ENCODE results near the gene PRPF6. TPM values are rescaled to one million over a fixed set of nuclear protein-coding genes. Genes with fewer than 3 reads are reported as not detected.

The PRPF6 gene
- total RNA-seq, 1 donor from 2014 or later = 52.6 TPM

DNA sequence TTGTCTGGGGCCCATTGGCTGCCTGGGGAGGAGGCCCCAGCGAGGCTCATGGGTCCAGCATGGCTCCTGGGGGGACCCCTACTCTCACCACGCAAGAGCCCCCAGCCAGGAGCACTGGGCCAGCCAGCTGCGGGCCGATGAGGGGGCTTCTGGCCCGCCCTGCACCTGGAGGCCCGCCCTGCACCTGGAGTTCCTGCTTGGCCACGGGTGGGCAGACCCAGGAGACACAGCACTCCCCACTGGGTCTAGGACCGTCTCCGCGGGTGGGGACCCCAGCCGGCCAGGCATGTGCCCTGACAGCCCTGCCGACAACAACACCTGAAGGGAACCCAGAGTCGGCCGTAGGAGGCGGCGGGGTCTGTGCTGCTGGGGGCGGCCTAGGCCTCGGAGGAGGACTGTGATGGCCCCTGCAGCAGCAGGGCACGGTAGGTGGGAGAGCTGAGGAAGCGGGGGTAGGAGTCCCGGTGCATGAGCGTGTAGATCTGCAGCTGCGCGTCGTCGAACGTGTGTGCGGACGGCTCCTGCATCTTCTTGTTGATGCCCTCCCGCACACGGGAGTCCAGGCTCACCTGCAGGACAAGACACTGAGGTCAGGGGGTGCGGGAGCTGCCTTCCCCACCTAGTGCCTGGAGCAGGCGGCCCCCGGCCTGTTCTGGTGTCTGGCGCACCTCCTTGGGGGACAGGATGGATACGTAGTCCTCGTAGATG is 92.7 kb downstream of the PRPF6 start:
- Histone ChIP-seq H3K4me1 (ENCODE audit: insufficient read depth, low read length) (peaks cover 2% of the 10 kb centered on the region), H3K9ac (ENCODE audit: low read length) (no peak overlapping the region), H3K36me3 (ENCODE audit: insufficient read depth, low read length) (no peaks in the 10 kb centered on the region), H3K4me2 (ENCODE audit: low read length) (no peak overlapping the region), H3K27ac (ENCODE audit: low read depth, low read length) (no peak overlapping the region), H3K9me3 (ENCODE audit: insufficient read depth, low read depth, low read length) (no peaks in the 10 kb centered on the region), H3K79me2 (ENCODE audit: insufficient read depth, low read length) (no peaks in the 10 kb centered on the region), H4K20me1 (ENCODE audit: insufficient read depth, low read length) (peaks cover 13% of the 10 kb centered on the region), H3K4me3 (ENCODE audit: insufficient read depth, low read depth, low read length) (no peak overlapping the region), H3K27me3 (ENCODE audit: insufficient read depth, low read length) (no peaks in the 10 kb centered on the region), H2AFZ (ENCODE audit: low read depth, low read length) (no peak overlapping the region)
- H3K4me3 Mint-ChIP-seq (ENCODE audit: unreplicated experiment) = no peak overlapping the region
- H3K36me3 Mint-ChIP-seq (ENCODE audit: low read depth, unreplicated experiment) = peaks cover 3% of the 10 kb centered on the region
- no peaks in the 10 kb centered on the region for H3K27me3 Mint-ChIP-seq (ENCODE audit: low read depth, unreplicated experiment)
- DNase-seq (ENCODE audit: low read depth) (no peak), FAIRE-seq (no peak)
- H3K27ac Mint-ChIP-seq (ENCODE audit: unreplicated experiment) = no peak overlapping the region
- no peaks in the 10 kb centered on the region for H3K4me1 Mint-ChIP-seq (ENCODE audit: low read depth, unreplicated experiment)
- H3K9me3 Mint-ChIP-seq (ENCODE audit: unreplicated experiment) = no peaks in the 10 kb centered on the region
- TF ChIP-seq, protein P1, sequence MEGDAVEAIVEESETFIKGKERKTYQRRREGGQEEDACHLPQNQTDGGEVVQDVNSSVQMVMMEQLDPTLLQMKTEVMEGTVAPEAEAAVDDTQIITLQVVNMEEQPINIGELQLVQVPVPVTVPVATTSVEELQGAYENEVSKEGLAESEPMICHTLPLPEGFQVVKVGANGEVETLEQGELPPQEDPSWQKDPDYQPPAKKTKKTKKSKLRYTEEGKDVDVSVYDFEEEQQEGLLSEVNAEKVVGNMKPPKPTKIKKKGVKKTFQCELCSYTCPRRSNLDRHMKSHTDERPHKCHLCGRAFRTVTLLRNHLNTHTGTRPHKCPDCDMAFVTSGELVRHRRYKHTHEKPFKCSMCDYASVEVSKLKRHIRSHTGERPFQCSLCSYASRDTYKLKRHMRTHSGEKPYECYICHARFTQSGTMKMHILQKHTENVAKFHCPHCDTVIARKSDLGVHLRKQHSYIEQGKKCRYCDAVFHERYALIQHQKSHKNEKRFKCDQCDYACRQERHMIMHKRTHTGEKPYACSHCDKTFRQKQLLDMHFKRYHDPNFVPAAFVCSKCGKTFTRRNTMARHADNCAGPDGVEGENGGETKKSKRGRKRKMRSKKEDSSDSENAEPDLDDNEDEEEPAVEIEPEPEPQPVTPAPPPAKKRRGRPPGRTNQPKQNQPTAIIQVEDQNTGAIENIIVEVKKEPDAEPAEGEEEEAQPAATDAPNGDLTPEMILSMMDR (IDR thresholded peaks at IDR 0.05; ENCODE audit: insufficient read depth, low read depth, low read length) = no peak
- no peak for TF ChIP-seq EZH2 (IDR thresholded peaks at IDR 0.05; ENCODE audit: insufficient read depth, low read length)

DNA sequence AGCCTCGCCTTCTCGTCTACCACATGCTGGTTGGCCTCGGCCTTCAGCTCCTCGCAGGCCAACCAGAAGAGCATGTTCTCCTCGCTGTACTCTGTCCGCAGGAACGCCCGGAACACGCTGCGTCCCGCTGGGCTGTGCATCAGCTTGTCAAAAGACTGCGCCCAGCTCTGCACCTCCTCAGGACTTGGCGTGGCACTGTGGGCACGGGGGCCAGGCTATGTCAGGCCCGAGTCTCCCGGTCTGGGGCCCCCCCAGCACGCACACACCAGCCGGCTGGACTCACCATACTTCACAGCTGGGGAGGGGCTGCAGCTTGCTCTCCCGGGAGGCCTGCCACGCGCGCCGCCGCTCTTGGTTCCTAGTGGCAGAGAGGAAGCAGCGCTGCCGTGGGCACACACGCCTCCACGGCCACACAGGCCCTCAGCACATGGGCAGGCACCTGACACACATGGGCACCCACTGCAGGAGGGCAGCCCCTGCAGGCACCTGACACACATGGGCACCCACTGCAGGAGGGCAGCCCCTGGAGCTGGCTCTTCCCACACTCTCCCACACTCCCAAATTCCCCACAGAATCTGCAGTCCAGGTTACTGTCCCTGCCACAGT is 93.4 kb downstream of the PRPF6 start:
- Histone ChIP-seq H3K79me2 (ENCODE audit: insufficient read depth, low read length) (no peaks in the 10 kb centered on the region), H3K36me3 (ENCODE audit: insufficient read depth, low read length) (no peaks in the 10 kb centered on the region), H3K4me2 (ENCODE audit: low read length) (no peak overlapping the region), H3K4me3 (ENCODE audit: insufficient read depth, low read depth, low read length) (no peak overlapping the region), H3K27ac (ENCODE audit: low read depth, low read length) (no peak overlapping the region), H3K9ac (ENCODE audit: low read length) (no peak overlapping the region), H2AFZ (ENCODE audit: low read depth, low read length) (no peak overlapping the region), H3K9me3 (ENCODE audit: insufficient read depth, low read depth, low read length) (no peaks in the 10 kb centered on the region), H4K20me1 (ENCODE audit: insufficient read depth, low read length) (peaks cover 16% of the 10 kb centered on the region), H3K4me1 (ENCODE audit: insufficient read depth, low read length) (peaks cover 8% of the 10 kb centered on the region), H3K27me3 (ENCODE audit: insufficient read depth, low read length) (no peaks in the 10 kb centered on the region)
- no peak overlapping the region for H3K27ac Mint-ChIP-seq (ENCODE audit: unreplicated experiment)
- no peaks in the 10 kb centered on the region for H3K9me3 Mint-ChIP-seq (ENCODE audit: unreplicated experiment)
- DNase-seq (ENCODE audit: low read depth) (no peak), FAIRE-seq (no peak)
- H3K4me1 Mint-ChIP-seq (ENCODE audit: low read depth, unreplicated experiment) = no peaks in the 10 kb centered on the region
- no peak overlapping the region for H3K4me3 Mint-ChIP-seq (ENCODE audit: unreplicated experiment)
- H3K36me3 Mint-ChIP-seq (ENCODE audit: low read depth, unreplicated experiment) = peaks cover 3% of the 10 kb centered on the region
- TF ChIP-seq, protein P1 (IDR thresholded peaks at IDR 0.05; ENCODE audit: insufficient read depth, low read depth, low read length) = no peak
- no peak for TF ChIP-seq EZH2 (IDR thresholded peaks at IDR 0.05; ENCODE audit: insufficient read depth, low read length)
- no peaks in the 10 kb centered on the region for H3K27me3 Mint-ChIP-seq (ENCODE audit: low read depth, unreplicated experiment)

DNA sequence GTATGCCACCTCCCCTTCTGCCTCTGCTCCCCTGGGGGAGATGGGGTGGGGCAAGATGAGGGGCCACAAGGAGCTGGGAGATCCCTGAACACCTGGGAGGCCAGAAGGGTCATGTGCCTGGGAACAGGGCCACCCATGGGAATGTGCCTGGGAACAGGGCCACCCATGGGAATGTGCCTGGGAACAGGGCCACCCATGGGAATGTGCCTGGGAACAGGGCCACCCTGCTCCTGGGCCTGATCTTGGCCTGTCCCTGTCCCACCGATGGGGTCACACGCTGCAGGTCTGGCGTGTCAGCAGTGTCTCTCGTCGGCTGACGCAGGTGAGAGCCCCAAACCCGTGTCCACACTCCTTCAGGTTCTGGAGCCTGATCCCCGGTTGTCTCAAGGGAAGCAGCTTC is 94.0 kb downstream of the PRPF6 start:
- no peaks in the 10 kb centered on the region for H3K36me3 ChIP-seq (ENCODE audit: insufficient read depth, low read length)
- Mint-ChIP-seq H3K27me3 (ENCODE audit: low read depth, unreplicated experiment) (no peaks in the 10 kb centered on the region), H3K4me1 (ENCODE audit: low read depth, unreplicated experiment) (no peaks in the 10 kb centered on the region), H3K9me3 (ENCODE audit: unreplicated experiment) (no peaks in the 10 kb centered on the region), H3K36me3 (ENCODE audit: low read depth, unreplicated experiment) (peaks cover 3% of the 10 kb centered on the region), H3K4me3 (ENCODE audit: unreplicated experiment) (no peak overlapping the region), H3K27ac (ENCODE audit: unreplicated experiment) (no peak overlapping the region)
- no peak overlapping the region for H3K27ac ChIP-seq (ENCODE audit: low read depth, low read length)
- H3K9me3 ChIP-seq (ENCODE audit: insufficient read depth, low read depth, low read length) = no peaks in the 10 kb centered on the region
- no peak for DNase-seq (ENCODE audit: low read depth)
- H3K27me3 ChIP-seq (ENCODE audit: insufficient read depth, low read length) = no peaks in the 10 kb centered on the region
- no peaks in the 10 kb centered on the region for H3K79me2 ChIP-seq (ENCODE audit: insufficient read depth, low read length)
- H2AFZ ChIP-seq (ENCODE audit: low read depth, low read length) = no peak overlapping the region
- peaks cover 8% of the 10 kb centered on the region for H3K4me1 ChIP-seq (ENCODE audit: insufficient read depth, low read length)
- H3K4me3 ChIP-seq (ENCODE audit: insufficient read depth, low read depth, low read length) = no peak overlapping the region
- peaks cover 12% of the 10 kb centered on the region for H4K20me1 ChIP-seq (ENCODE audit: insufficient read depth, low read length)
- H3K4me2 ChIP-seq (ENCODE audit: low read length) = no peak overlapping the region
- TF ChIP-seq, protein P1 (IDR thresholded peaks at IDR 0.05; ENCODE audit: insufficient read depth, low read depth, low read length) = no peak
- TF ChIP-seq EZH2 (IDR thresholded peaks at IDR 0.05; ENCODE audit: insufficient read depth, low read length) = no peak
- no peak overlapping the region for H3K9ac ChIP-seq (ENCODE audit: low read length)
- FAIRE-seq = no peak
